B cell (primary cell): Measurements from ENCODE around the gene LCORL. TPM values are rescaled to one million over a fixed set of nuclear protein-coding genes. Genes with fewer than 3 reads are reported as not detected.

Source experiments
- ATAC-seq: fragments of 200-7000 bp; cut with Tn5 transposase; one replicate; pipeline ENCODE4 v1.10.0; 2021; ENCODE audit warnings: low read depth, mild to moderate bottlenecking, moderate number of reproducible peaks, moderate library complexity
- CTCF ChIA-PET: fragments of 350-600 bp; sonication (Branson Sonifier 250); formaldehyde crosslinking; loops from one replicate; lab custom pipeline; 2021; ENCODE audit warnings: antibody characterized with exemption, inconsistent platforms; lab: Charles Lee
- POLR2A ChIA-PET: fragments of 350-600 bp; sonication (Branson Sonifier 250); formaldehyde crosslinking; loops from one replicate; lab custom pipeline; 2021; ENCODE audit warnings: antibody characterized with exemption; lab: Charles Lee
- DNase-seq: peaks from one replicate; pipeline ENCODE4 v3.0.0; 2013
- H2AFZ ChIP-seq: 2 replicates; pipeline ENCODE4 v1.6.1; 2012; ENCODE audit warnings: mild to moderate bottlenecking, low read depth, low read length; ENCODE audit not compliant: insufficient read depth, poor library complexity, severe bottlenecking
- H3K27ac ChIP-seq, 2 donors: 1 replicate in 1 of 2; 2 replicates in 1 of 2; pipeline ENCODE4 v1.5.1; 2012 to 2013; ENCODE audit warnings: low read length in 2 of 2, mild to moderate bottlenecking in 2 of 2, moderate library complexity in 1 of 2
- H3K27me3 ChIP-seq, 4 experiments: fragments of 200-600 bp in 1 of 4; sonication (generic) in 1 of 4; replicated peaks in 1 of 4; 1 replicate in 2 of 4; 2 replicates in 2 of 4; pipeline versions ENCODE4 v1.6.1 to v1.7.0; 2013 to 2016; ENCODE audit warnings: low read length in 3 of 4, mild to moderate bottlenecking in 2 of 4, mixed read lengths in 1 of 4, moderate library complexity in 1 of 4; ENCODE audit not compliant: insufficient read depth in 4 of 4, control insufficient read depth in 3 of 4; ENCODE audit errors: control extremely low read depth in 1 of 4
- H3K36me3 ChIP-seq, 2 experiments: replicated peaks in 1 of 2; 1 replicate in 1 of 2; 2 replicates in 1 of 2; pipeline versions ENCODE4 v1.6.1 to v1.7.1; 2013; ENCODE audit warnings: low read length in 1 of 2; ENCODE audit not compliant: insufficient read depth in 2 of 2, control insufficient read depth in 1 of 2; ENCODE audit errors: control extremely low read depth in 1 of 2, extremely low read depth in 1 of 2
- H3K4me1 ChIP-seq, 2 donors: fragments of 200-600 bp in 1 of 2; sonication (generic) in 1 of 2; 1 replicate in 1 of 2; 2 replicates in 1 of 2; pipeline versions ENCODE4 v1.5.1 to v1.6.1; 2013 to 2017; ENCODE audit warnings: low read length in 2 of 2; ENCODE audit not compliant: control insufficient read depth in 2 of 2, insufficient read depth in 2 of 2
- H3K4me2 ChIP-seq: replicated peaks from 2 replicates; pipeline ENCODE3; 2012; ENCODE audit warnings: mild to moderate bottlenecking, low read depth, low read length; ENCODE audit not compliant: poor library complexity, severe bottlenecking
- H3K4me3 ChIP-seq, 5 experiments: fragments of 200-600 bp in 1 of 5; sonication (generic) in 1 of 5; 1 replicate in 3 of 5; 2 replicates in 2 of 5; pipeline versions ENCODE4 v1.5.1 to v1.7.0; 2011 to 2016; ENCODE audit warnings: low read length in 4 of 5, mild to moderate bottlenecking in 4 of 5, low read depth in 2 of 5, control low read depth in 1 of 5, moderate library complexity in 1 of 5; ENCODE audit not compliant: insufficient read depth in 1 of 5; ENCODE audit errors: control extremely low read depth in 1 of 5, extremely low read depth in 1 of 5
- H3K79me2 ChIP-seq: fragments of 200-600 bp; sonication (generic); one replicate; pipeline ENCODE4 v1.6.0; 2016; ENCODE audit warnings: low read length; ENCODE audit not compliant: control insufficient read depth, insufficient read depth
- H3K9ac ChIP-seq: fragments of 200-600 bp; sonication (generic); 2 replicates; pipeline ENCODE4 v1.6.1; 2017; ENCODE audit warnings: mild to moderate bottlenecking, low read length, moderate library complexity
- H3K9me3 ChIP-seq, 3 donors: one replicate each; pipeline versions ENCODE4 v1.6.1 to v1.7.1; 2013; ENCODE audit warnings: low read length in 2 of 3; ENCODE audit not compliant: control insufficient read depth in 2 of 3, insufficient read depth in 1 of 3; ENCODE audit errors: control extremely low read depth in 1 of 3
- H4K20me1 ChIP-seq: 2 replicates; pipeline ENCODE4 v1.6.0; 2012; ENCODE audit warnings: mild to moderate bottlenecking, low read length; ENCODE audit not compliant: insufficient read depth, control insufficient read depth, poor library complexity, severe bottlenecking
- H3K27ac Mint-ChIP-seq: one replicate; pipeline ENCODE4 v1.8.0; 2021; ENCODE audit warnings: mixed read lengths
- H3K27me3 Mint-ChIP-seq: one replicate; pipeline ENCODE4 v1.8.0; 2021; ENCODE audit warnings: mixed read lengths
- H3K4me1 Mint-ChIP-seq: one replicate; pipeline ENCODE4 v1.8.0; 2021; ENCODE audit warnings: mixed read lengths
- H3K4me3 Mint-ChIP-seq: one replicate; pipeline ENCODE4 v1.8.0; 2021; ENCODE audit warnings: mixed read lengths
- H3K9me3 Mint-ChIP-seq: one replicate; pipeline ENCODE4 v1.8.0; 2022; ENCODE audit warnings: mixed read lengths; ENCODE audit not compliant: insufficient read depth
- EZH2 ChIP-seq: IDR thresholded peaks from 2 replicates; pipeline ENCODE4 v1.6.1; 2012; ENCODE audit warnings: borderline replicate concordance, low read depth, mild to moderate bottlenecking, moderate library complexity, low read length; ENCODE audit not compliant: insufficient read depth, poor library complexity, severe bottlenecking
- WGBS: methylation state at CpG from one replicate; pipeline ENCODE4 v1.1.5; 2013; ENCODE audit warnings: missing lambda C conversion rate; ENCODE audit not compliant: insufficient coverage; 5-methylcytosine and 5-hydroxymethylcytosine counted together
- intact Hi-C: fragments of 100-400 bp; cut with micrococcal nuclease; formaldehyde crosslinking; loops from one replicate; pipeline ENCODE4 v1.10.0; 2022
- polyA plus RNA-seq: library from polyadenylated mRNA; depleted of rRNA; stranded (reverse); fragments of >200 nt; gene quantifications from 2 replicates; pipeline ENCODE4 v1.2.3, GENCODE V29; 2012
- total RNA-seq, 2 donors: library from RNA; stranded (reverse); fragments of 120-200 nt in 1 of 2; gene quantifications; 1 replicate in 1 of 2; 2 replicates in 1 of 2; pipeline versions ENCODE4 v1.2.3 to v1.2.4, GENCODE V29; 2013 to 2022
- TF ChIP-seq, protein P1 (sequence below): fragments of 200-600 bp; IDR thresholded peaks from one replicate; pipeline ENCODE4 v1.8.0; 2022; ENCODE audit warnings: antibody characterized with exemption, mild to moderate bottlenecking

Gene LCORL
- total and polyA plus RNA-seq, 2 donors (not counting 1 experiment from before 2014, with no cell fraction given): 1.2 to 31.3 TPM

DNA sequence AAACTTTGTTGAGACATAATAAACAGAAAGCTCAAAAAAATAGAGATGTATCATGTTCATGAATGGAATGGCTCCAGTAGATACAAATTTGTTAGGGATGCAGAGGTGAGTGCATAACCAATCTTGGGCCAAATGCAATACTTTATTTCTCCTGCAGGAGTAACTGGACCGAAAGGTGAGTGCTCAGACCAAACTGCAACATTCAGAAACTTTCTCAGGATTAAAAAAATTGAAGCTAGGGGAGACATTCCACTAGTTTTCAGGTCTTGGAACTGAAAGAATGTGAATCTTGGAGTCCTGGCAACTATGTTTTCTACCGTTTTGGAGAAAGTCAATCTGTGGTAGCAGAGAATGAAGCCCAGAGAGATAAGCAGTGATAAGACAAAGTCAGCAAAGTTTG lies 21.2 kb upstream of the LCORL start:
- Histone ChIP-seq H3K27ac (no peak overlapping the region), H2AFZ (no peak overlapping the region), H3K79me2 (no peaks in the 10 kb centered on the region), H3K27me3 (peaks cover 0 to 2% (median 0%) of the 10 kb centered on the region in 4 experiments), H3K9ac (no peak overlapping the region), H3K9me3 (no peaks in the 10 kb centered on the region), H3K4me2 (no peak overlapping the region), H3K4me1 (no peaks in the 10 kb centered on the region), H3K4me3 (no peak overlapping the region), H4K20me1 (no peaks in the 10 kb centered on the region), H3K36me3 (no peaks in the 10 kb centered on the region)
- no peak overlapping the region for H3K27ac Mint-ChIP-seq
- ChIA-PET CTCF (no interaction called here), POLR2A (no interaction called here)
- WGBS: no CpG with 5 or more reads among the region's 2 CpGs
- DNase-seq (no peak), ATAC-seq (no peak)
- intact Hi-C loops: no loop called here
- H3K9me3 Mint-ChIP-seq: no peaks in the 10 kb centered on the region
- no peak overlapping the region for H3K4me3 Mint-ChIP-seq
- TF ChIP-seq, protein P1, sequence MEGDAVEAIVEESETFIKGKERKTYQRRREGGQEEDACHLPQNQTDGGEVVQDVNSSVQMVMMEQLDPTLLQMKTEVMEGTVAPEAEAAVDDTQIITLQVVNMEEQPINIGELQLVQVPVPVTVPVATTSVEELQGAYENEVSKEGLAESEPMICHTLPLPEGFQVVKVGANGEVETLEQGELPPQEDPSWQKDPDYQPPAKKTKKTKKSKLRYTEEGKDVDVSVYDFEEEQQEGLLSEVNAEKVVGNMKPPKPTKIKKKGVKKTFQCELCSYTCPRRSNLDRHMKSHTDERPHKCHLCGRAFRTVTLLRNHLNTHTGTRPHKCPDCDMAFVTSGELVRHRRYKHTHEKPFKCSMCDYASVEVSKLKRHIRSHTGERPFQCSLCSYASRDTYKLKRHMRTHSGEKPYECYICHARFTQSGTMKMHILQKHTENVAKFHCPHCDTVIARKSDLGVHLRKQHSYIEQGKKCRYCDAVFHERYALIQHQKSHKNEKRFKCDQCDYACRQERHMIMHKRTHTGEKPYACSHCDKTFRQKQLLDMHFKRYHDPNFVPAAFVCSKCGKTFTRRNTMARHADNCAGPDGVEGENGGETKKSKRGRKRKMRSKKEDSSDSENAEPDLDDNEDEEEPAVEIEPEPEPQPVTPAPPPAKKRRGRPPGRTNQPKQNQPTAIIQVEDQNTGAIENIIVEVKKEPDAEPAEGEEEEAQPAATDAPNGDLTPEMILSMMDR: peak; percentile 64
- TF ChIP-seq EZH2: no peak
- no peaks in the 10 kb centered on the region for H3K4me1 Mint-ChIP-seq
- peaks cover 10% of the 10 kb centered on the region for H3K27me3 Mint-ChIP-seq

DNA sequence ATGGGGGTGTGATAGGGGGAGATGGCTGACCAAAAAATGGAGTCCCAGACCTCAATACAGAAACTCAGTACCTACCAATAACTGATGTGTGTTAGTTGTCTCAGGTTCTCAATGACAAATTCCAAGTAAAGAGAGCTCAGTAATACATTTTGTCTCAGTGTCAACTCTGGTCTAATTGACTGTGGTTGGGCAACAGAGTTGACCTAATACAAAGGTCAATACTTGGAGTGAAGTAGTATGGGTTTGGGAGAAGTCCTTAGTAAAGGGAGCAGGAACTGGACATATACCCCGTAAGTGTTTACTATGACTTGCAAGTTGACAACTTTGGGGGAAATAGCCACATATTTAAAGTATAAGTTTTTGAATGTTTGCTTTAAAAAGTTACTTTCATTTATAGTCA lies 20.5 kb upstream of the LCORL start:
- H3K36me3 ChIP-seq: no peaks in the 10 kb centered on the region
- no peak overlapping the region for H3K4me2 ChIP-seq
- no CpG with 5 or more reads among the region's 1 CpG for WGBS
- Mint-ChIP-seq H3K27me3 (peaks cover 10% of the 10 kb centered on the region), H3K9me3 (no peaks in the 10 kb centered on the region), H3K4me3 (no peak overlapping the region), H3K27ac (no peak overlapping the region), H3K4me1 (no peaks in the 10 kb centered on the region)
- no peaks in the 10 kb centered on the region for H3K4me1 ChIP-seq
- no peak for ATAC-seq
- CTCF ChIA-PET: no interaction called here
- no peak for DNase-seq
- H3K9ac ChIP-seq: no peak overlapping the region
- no peaks in the 10 kb centered on the region for H3K79me2 ChIP-seq
- POLR2A ChIA-PET: no interaction called here
- no peak overlapping the region for H3K4me3 ChIP-seq
- H3K27me3 ChIP-seq: no peaks in the 10 kb centered on the region
- no peak overlapping the region for H3K27ac ChIP-seq
- intact Hi-C loops: no loop called here
- no peaks in the 10 kb centered on the region for H3K9me3 ChIP-seq
- TF ChIP-seq, protein P1: no peak
- TF ChIP-seq EZH2: no peak
- no peak overlapping the region for H2AFZ ChIP-seq
- H4K20me1 ChIP-seq: no peaks in the 10 kb centered on the region
